T-helper 2 cell (primary cell): ENCODE results near the gene TCAF1.
"Not testable (repeated sequence)": the region's sequence is repeated elsewhere in the genome, so short reads cannot be mapped to it uniquely, and the experiment has no call there.

Experiments used
- DNase-seq, 5 experiments: peaks; one replicate each; pipeline versions ENCODE4 v3.0.0 to v3.0.0-alpha.2; 2012 to 2022

The TCAF1 gene

DNA sequence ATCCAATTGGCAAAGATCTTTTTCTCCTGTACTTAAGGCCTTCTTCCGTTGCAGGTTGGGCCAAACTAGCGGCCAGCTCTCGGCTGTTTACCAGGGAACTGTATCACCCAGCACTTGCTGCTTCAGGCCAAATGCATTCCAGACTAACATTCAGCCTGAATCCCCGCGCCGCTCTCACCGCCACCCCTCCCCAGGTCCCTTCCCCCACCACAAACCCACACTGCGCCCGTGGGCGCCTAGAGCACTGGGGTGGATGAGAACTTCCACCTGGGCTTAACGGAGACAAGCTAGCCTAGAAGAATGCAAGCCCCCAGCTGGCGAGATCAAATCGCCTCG lies 676 bp downstream of the TCAF1 start:
- DNase-seq: no peak

DNA sequence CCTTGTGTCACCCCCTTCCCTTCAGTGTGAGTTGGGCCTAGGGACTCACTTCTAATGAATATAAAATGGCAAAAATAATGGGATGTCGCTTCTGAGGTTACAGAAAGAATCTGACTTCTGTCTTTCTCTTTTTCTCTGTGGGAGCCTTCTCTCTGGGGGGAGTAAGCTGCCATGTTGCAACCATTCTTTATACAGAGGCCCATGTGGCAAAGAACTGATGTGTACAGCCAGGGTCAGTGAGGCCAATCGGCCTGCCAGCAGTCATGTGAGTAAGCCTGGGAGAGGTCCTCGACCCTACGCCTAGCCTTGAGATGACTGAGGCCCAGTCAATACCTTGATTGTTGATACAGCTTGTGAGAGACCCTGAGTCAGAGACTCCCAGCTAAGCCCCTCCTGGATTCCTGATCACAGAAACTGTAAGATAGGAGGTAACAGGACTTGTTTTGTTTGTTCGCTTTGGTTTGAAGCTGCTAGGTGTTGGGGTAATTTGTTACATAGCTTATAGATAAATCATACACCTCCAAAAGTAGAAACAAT lies 1.7 kb downstream of the TCAF1 start:
- no peak for DNase-seq

DNA sequence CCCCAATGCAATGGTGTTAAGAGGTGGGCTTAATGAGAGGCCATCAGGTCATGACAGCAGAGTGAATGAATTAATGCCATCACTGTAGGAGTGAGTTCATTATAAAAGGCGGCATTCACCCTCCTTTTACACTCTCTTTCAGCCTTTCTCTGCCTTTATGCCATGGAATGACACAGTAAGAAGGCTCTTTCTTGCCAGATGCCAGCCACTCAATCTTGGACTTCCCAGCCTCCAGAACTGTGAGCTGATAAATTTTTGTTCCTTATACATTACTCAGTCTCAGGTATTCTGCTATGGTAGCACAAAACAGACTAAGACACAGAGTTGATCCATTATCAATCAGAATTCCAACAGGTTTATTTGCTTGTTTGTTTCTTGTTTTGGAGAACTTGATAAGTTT lies 3.2 kb downstream of the TCAF1 start:
- DNase-seq: no peak

DNA sequence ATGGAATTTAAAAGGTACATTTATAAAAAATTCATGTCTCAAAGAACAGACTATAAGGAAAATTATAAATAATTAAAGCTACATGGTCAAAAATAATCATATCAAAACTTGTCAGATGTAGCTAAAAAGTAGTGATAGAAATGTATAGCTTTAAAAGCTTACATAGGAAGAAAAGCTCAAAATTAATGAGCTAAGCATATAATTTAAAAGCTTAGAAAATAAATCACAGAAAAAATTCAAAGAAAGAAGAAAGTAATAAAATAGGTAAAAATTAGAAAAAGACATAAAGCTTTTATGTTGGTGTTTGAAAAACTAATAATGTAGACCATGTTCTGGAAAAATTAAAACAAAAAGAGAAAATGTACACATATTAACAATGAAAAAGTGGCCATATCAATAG lies 5.3 kb downstream of the TCAF1 start:
- no peak for DNase-seq

DNA sequence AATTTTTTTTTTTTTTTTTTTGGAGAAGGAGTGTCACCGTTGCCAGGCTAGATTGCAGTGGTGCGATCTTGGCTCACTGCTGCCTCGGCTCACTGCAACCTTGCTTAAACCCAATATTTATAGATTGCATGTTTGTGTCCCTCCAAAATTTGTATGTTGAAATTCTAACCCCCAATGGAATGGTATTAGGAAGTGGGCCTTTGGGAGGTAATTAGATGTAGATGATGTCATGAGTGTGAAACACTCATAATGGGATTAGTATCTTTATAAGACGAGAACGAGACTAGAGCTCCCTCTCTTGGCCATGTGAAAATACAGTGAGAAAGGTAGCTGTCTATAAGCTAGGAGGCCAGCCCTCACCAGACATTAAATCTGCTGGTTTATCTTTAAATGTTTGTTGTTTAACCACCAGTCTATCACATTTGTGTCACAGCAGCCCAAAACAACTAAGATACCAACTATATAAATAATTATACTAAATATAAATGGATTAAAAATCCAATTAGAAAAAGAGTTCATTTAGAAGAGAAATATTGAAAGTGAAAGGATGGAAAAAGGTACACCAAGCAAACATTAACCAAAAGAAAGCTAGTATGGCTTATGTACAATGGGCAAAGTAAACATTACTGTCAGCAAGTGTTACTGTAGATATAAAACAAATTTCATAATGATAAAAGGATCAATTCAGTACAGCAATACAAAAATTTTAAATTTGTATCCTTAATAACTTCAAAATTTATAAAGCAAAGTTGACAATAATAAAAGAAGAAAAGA lies 9.3 kb downstream of the TCAF1 start:
- DNase-seq: peak in 2 of 5 experiments; percentile 14 to 66

DNA sequence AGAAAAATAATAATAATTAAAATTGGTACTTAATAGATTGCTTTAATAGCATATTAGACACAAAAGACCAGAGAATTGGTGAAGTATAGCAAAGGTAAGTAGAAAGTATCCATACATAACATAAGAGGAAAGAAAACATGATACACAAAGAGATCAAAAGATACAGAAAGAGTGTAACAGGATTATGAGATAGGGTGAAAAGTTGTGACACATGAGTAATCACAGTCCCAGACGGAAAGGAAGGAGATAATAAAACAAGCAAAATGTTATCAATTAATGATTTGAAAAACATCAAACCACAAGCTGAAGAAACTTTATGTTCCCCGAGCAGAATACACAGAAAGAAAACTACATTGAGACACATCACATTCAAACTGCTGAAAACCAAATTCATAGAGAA lies 10.5 kb downstream of the TCAF1 start:
- no peak for DNase-seq

DNA sequence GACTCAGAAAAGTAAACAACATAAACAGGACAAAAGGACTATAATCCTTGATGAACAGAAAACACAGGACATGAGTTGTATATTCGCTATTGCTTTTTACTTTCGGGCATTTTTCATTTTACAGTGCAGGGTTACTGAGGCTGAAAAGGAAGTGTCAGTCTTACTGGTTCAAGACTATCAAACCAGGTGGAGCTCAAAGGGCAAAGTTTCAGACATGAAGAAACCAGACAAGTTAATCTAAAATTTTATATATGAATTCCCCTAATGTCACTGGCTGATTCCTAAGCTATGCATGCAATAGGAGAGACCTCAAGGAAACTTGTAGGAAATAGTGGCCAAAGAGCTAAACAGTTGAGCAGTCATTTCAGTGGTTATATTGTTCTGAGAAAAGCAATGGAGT lies 11.4 kb downstream of the TCAF1 start:
- DNase-seq: no peak

DNA sequence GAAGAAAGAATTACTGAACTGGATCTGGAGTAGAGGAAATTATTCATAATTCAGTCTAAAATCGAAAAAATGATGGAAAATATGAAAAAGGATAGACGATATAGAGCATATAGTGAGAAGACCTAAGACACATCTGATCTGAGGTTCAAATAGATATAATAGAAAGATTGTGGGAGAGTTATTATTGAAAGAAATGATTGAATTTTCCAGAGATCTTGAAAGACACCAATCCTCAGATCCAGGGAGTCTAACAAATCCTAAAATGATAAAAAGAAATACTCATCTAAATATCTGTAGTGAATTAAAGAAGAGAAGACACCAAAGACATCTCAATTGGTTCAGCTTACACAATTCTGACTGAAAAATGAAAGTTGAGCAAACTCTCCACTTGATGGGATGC lies 12.9 kb downstream of the TCAF1 start:
- DNase-seq: no peak

DNA sequence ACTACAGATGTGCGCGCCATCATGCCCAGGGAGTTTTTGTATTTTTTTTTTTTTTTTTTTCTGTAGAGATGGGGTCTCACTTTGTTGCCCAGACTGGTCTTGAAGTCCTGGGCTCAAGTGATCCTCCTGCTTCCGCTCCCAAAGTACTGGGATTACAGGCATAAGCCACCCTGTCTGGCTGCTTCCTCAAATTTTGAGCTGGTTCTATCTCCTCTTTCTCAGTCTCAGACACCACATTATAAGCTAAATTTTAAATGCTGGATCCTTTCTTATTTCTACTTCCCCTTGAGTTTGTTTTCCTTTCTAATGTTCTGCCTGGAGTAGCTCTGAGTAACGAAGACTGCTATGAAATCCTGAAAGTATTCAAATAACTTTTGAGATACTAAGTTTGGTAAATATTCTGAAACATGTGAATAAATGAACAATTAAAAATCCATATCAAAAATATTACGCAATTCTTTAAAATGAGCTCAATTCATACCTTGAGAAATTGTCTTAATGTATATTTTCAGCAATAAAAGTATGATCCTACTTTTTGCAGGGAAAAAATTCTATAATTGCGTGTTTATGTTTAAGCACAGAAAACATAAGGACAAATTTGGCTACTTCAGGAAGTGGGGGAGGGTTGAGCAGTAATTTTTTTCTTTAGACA lies 15.0 kb downstream of the TCAF1 start:
- no peak for DNase-seq

DNA sequence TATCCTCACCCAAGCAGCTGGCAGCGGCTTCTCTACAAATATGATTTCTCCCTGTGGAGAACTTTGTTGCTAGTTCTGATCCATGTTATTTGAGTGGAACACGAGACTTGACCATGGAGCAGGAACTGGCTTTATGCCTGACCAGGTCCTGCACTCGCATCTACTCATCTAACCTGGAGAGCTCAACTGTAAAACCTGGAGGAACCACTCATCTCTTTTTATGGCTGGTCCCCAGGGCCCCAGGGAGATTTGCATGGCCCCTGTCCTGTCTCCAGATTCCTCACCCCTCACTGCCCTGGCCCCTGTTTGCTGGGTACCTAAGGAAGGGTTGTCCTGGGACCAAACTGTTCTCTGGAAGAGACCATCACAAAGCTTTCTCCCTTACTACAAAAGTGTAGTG lies 16.0 kb downstream of the TCAF1 start:
- no peak for DNase-seq

DNA sequence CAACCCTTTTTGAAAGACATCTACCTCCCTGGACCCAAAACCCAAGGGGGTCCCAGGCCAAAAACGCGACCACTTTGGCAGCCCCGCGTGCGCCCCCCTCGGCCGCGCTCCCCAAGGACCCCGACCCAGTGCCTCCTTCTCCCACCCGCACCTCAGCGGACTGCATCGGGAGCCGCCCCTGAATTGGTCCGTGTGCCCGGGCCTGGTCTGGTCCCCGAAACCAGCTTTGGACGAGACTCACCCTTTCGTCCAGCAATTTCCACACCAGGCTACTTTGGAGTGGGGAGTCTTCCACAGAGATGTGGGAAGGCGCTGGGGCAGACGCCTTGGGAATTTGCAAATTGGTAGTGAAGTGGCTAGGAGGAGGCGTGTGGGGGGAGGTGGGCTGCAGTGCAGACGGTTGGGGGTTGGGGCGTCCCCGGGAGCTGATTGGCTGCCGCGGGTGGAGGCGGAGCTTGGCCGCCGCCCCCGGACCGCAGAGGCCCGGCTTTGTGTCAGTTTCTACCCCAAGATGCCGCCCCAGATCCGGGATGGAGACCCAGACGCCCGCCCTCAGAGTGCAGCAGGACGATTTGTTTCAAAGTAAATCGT lies 16.9 kb downstream of the TCAF1 start:
- DNase-seq: peak in 1 of 5 experiments; percentile 22

DNA sequence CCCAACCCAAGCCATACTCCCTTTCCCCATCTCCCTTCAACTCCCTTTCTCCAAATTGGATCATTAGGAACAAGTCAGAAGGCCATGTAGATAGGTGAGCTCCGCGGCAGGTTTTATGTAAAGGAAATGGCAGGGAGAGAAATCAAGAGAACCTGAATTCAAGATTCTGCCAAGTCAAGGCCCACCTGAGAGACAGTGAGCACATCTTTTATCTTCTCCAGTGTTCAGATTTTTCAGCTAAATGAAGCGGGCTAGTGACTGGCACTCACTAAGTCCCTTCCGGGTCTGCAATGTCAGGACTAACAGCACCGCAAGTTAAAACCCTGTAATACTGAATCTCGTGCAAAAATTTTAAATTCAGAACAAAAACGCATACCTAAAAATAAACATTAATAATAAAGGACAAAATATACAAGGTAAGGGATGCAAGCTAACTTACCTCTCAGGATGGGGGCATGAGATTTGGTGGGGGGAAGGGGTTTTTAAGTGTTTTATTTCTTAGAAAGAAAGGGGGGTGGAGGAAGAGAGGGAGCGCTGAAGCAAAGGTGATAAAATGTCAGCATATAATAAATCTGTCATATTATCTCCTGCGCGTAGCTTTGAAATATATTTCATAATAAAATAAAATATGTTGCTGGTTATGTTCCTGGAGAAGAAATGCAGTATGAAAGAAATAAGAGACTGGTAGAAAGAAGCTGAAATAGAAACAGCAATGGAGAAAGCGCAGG lies 17.6 kb downstream of the TCAF1 start:
- DNase-seq: no peak

DNA sequence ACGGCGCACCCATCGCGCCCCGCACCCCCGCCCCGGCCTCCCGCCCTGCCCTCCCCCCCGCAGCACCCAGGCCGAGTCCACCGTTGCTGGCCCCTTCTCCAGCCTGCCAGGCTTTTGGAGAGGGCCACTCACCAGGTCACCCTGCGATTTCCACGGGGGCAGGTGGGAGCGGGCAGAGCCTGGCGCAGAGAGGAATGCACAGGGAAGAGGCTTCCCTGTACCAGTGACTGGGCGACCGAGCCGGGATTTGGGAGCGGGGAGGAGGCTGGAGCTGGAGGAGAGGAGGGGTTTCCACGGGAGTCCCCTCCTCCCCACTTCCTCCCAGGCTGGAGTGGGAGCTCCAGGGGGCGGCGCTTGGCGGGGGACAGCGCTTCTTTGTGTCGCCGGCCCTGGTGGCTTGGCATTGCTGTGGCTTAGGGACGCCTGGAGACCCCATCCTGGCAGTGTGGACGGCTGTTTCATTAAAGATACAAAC lies 19.3 kb downstream of the TCAF1 start:
- no peak for DNase-seq

DNA sequence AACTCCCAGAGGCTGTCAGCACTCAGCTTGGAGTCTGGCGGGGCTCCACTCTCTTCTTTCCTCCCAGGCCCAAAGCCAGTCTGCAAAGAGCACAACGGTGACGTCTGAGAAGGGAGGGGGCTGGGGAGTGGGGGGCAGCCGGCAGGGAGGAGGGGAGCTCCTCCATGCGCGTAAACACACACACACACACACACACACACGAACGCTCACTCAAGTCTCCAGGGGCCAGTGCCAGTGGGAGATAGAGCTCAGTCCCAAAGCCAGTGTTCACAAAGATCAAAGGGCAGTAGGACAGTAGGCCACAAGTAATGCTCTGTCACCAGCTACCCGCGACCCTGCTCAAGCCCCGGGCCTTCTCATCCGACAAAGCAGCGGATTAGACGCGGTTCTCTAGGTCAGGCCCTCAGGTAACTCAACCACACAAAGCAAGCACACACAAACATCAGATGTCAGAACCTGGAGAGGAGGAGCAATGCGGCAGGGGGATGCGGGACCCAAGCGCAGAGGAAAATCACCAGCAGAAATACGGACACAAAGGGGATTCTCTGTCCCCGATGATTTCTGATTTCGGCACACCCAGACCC lies 19.9 kb downstream of the TCAF1 start:
- no peak for DNase-seq

DNA sequence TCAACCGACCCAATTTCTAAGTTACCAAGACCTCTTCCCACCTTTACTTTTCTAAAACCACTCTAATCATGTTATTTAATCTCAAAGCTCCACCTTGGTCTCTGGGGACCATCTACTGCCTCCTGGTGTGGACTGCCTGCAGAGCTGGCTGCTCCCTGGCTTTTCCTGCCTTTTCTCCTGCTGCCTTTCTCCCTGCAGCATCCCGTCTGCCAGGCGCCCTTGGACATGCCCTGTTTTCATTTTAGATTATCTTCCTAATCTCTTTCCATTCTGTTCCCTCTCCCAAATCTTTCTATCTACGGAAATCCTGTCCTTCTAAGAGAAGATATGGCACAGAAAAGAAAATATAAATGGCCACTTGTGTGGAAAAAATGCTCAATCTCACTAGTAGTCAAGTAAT lies 23.1 kb downstream of the TCAF1 start:
- no peak for DNase-seq

DNA sequence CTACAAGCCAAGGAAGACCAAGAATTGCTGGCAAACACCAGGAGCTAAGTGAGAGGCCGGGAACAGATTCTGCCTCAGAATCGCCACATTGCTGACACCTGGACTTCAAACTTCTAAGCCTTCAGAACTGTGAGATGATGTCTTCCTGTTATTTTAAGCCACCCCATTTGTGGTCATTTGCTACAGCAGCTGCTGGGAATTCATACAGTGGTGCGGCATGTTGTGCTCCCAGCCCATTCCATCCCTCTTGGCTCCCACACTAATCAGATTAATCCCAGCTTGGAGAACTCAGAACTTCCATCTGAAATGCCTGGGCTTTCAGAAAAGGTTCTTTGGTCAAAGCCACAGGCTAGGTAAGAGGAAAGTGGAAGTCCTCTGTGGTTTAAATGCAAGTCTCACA lies 24.9 kb downstream of the TCAF1 start:
- DNase-seq: no peak

DNA sequence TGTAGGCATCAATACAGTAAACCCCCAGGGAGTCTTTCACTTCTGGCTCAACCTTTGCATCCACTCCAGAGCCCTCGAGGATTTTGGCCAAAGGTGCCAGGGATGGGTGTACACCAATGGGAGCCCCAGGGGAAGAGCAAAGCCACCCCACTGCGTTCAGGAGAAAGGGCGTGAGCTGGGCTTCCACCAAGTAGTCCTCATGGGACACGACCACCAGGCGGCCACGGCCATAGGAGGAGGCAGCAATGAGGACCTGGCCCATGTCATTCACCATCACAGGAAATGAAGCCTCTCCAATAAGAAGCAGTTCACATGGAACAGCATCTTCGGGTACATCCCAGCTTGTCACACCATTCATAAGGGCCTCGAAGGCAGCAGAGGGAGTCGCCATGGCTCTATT lies 25.8 kb downstream of the TCAF1 start:
- DNase-seq: no peak

DNA sequence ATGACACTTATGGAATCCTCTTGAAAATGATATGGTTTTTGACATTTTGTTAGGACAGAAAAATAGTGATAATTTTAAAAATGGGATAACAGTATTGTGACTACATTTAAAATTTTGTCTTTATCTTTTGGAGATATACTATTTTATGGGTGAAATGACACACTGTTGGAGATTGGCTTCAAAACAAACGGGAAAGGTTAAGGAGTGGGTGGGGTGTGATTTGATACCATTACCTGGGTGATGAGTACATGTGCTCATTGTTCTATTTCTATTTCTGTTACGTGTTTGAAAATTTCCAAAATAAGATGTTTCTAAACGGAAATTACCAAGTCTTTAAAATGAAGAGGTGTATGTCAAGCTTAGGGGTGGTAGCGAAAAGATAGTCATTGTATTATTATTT lies 28.7 kb downstream of the TCAF1 start:
- DNase-seq: not testable (repeated sequence)

DNA sequence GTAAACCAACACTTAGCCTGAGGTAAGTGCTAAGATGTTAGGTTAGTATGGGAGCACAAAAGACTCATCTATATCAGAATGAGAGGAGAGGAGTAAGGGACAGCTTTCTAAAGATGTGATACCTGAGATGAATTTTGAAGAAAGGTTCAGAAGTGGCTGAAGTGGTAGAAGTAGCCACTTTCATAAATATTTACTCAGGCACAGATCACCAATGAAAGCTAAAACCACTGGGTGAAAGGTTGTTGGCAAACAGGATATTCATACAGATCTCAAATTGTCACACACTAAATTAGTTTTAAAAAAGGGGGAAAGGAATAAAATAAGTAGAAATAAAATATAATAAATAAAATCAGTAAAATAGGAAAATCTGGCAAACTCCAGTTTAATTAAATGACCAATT lies 30.4 kb downstream of the TCAF1 start:
- not testable (repeated sequence) for DNase-seq

DNA sequence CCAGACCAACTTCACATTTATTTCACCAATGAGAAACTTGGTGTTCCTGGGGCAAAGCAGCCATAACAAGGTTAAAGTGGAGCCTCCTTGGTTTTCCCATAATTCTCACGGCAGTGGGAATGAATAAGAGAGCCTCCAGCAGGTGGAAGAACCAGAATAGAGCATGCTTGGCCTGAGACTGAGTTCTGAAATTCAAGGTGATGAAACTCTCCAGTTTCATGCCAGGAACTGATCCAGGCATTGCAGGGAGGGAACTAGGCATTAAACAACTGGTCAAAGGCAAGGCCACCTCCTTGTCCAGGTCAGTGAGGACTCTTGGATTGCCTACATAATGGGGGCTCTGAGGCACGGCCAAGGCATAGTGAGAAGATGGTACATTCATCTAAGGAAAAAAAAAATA lies 44.0 kb downstream of the TCAF1 start:
- not testable (repeated sequence) for DNase-seq

DNA sequence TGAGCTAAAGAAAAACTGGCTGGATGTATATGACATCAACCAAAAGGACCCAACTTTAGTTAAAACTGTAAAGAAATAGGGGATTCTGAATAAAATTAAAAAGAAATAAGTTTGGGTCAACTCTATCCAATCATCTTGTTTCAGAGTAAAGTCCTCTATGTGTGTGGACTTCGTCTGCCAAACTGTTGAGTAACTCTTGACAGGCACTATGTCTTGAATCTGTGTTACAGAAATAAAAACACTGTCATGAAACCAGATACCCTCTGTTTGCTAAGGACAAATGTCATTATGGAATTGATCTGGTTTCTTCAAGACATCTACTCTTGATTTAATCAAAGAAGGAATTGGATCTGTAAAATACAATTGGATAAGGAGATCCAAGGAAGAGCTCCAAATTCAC lies 46.5 kb downstream of the TCAF1 start:
- not testable (repeated sequence) for DNase-seq

DNA sequence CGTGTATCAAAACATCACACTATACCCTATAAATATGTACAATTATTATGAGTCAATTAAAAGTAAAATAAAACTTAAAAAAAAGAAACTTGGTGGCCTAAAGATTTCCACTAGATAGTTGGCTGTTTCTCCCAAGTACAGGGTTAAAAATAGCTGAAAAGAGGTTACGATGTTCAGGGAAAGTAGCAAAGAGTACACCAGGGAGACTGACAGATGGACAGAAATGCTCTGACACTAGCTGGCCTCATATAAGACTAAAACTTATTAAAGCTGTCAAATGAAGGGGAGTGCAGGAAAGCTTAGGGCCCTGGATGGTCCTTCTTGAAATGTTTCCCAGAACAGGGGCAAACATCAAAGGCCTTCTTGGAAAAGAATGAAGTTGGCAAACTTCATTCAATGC lies 51.3 kb downstream of the TCAF1 start:
- DNase-seq: no peak
